ENCODE measurements around the gene DHPS. TPM values are rescaled to one million over a fixed set of nuclear protein-coding genes. Genes with fewer than 3 reads are reported as not detected.
"Not testable (repeated sequence)": the region's sequence is repeated elsewhere in the genome, so short reads cannot be mapped to it uniquely, and the experiment has no call there.

The DHPS gene
- 10 to 100 TPM; 83.0 to 91.7 (median 87.7) TPM for polyA plus RNA-seq (ENCODE audit: insufficient read length in 3 of 3)
- long read RNA-seq, donor 1, transcript DHPS-221 (8 exons, 1,176 nt), result minor isoform, 5 of 35 reads
- long read RNA-seq, donor 1, transcript DHPS-218 (2 exons, 1,085 nt), result minor isoform, 5 of 35 reads
- long read RNA-seq, donor 1, transcript DHPS-201 (9 exons, 1,363 nt), result major isoform, 24 of 35 reads
- long read RNA-seq, donor 1, partial matches to known transcripts, result 0 of 35 reads
- long read RNA-seq, donor 1, other reads (novel, unspliced or antisense), result 0 of 35 reads
- long read RNA-seq, donor 2, transcript DHPS-201 (9 exons, 1,363 nt), result major isoform, 34 of 44 reads
- long read RNA-seq, donor 2, partial matches to known transcripts, result 0 of 44 reads
- long read RNA-seq, donor 2, other reads (novel, unspliced or antisense), result 0 of 44 reads
- long read RNA-seq, donor 3, transcript DHPS-201 (9 exons, 1,363 nt), result major isoform, 25 of 35 reads
- long read RNA-seq, donor 3, partial matches to known transcripts, result 5 of 35 reads
- long read RNA-seq, donor 3, other reads (novel, unspliced or antisense), result 0 of 35 reads
- long read RNA-seq, donor 4, transcript DHPS-218 (2 exons, 1,085 nt), result minor isoform, 8 of 50 reads
- long read RNA-seq, donor 4, transcript DHPS-201 (9 exons, 1,363 nt), result major isoform, 33 of 50 reads
- long read RNA-seq, donor 4, partial matches to known transcripts, result 0 of 50 reads
- long read RNA-seq, donor 4, other reads (novel, unspliced or antisense), result 0 of 50 reads
- long read RNA-seq, donor 5, transcript DHPS-201 (9 exons, 1,363 nt), result major isoform, 11 of 19 reads
- long read RNA-seq, donor 5, partial matches to known transcripts, result 0 of 19 reads
- long read RNA-seq, donor 5, other reads (novel, unspliced or antisense), result 0 of 19 reads
- long read RNA-seq, donor 6, transcript DHPS-218 (2 exons, 1,085 nt), result major isoform, 9 of 20 reads
- long read RNA-seq, donor 6, transcript DHPS-201 (9 exons, 1,363 nt), result minor isoform, 6 of 20 reads
- long read RNA-seq, donor 6, partial matches to known transcripts, result 0 of 20 reads
- long read RNA-seq, donor 6, other reads (novel, unspliced or antisense), result 0 of 20 reads
- long read RNA-seq, donor 7, transcript DHPS-201 (9 exons, 1,363 nt), result major isoform, 21 of 34 reads
- long read RNA-seq, donor 7, transcript DHPS-221 (8 exons, 1,176 nt), result minor isoform, 7 of 34 reads
- long read RNA-seq, donor 7, partial matches to known transcripts, result 0 of 34 reads
- long read RNA-seq, donor 7, other reads (novel, unspliced or antisense), result 0 of 34 reads
- long read RNA-seq, donor 8, partial matches to known transcripts, result 0 of 9 reads
- long read RNA-seq, donor 8, other reads (novel, unspliced or antisense), result 0 of 9 reads
- long read RNA-seq, donor 9, transcript DHPS-218 (2 exons, 1,085 nt), result minor isoform, 9 of 54 reads
- long read RNA-seq, donor 9, transcript DHPS-201 (9 exons, 1,363 nt), result major isoform, 37 of 54 reads
- long read RNA-seq, donor 9, partial matches to known transcripts, result 0 of 54 reads
- long read RNA-seq, donor 9, other reads (novel, unspliced or antisense), result 0 of 54 reads
- long read RNA-seq, donor 10, transcript DHPS-201 (9 exons, 1,363 nt), result major isoform, 20 of 33 reads
- long read RNA-seq, donor 10, transcript DHPS-218 (2 exons, 1,085 nt), result minor isoform, 10 of 33 reads
- long read RNA-seq, donor 10, partial matches to known transcripts, result 0 of 33 reads
- long read RNA-seq, donor 10, other reads (novel, unspliced or antisense), result 0 of 33 reads
- long read RNA-seq, donor 11, transcript DHPS-201 (9 exons, 1,363 nt), result major isoform, 9 of 20 reads
- long read RNA-seq, donor 11, partial matches to known transcripts, result 0 of 20 reads
- long read RNA-seq, donor 11, other reads (novel, unspliced or antisense), result 0 of 20 reads
- long read RNA-seq, donor 12, transcript DHPS-201 (9 exons, 1,363 nt), result major isoform, 30 of 62 reads
- long read RNA-seq, donor 12, transcript DHPS-218 (2 exons, 1,085 nt), result minor isoform, 16 of 62 reads
- long read RNA-seq, donor 12, transcript DHPS-221 (8 exons, 1,176 nt), result minor isoform, 5 of 62 reads
- long read RNA-seq, donor 12, partial matches to known transcripts, result 8 of 62 reads
- long read RNA-seq, donor 12, other reads (novel, unspliced or antisense), result 0 of 62 reads
- long read RNA-seq, donor 13, transcript DHPS-201 (9 exons, 1,363 nt), result major isoform, 8 of 15 reads
- long read RNA-seq, donor 13, partial matches to known transcripts, result 0 of 15 reads
- long read RNA-seq, donor 13, other reads (novel, unspliced or antisense), result 0 of 15 reads
- long read RNA-seq, donor 14, result 0 reads
- long read RNA-seq, donor 15, result 0 reads
- long read RNA-seq, donor 16, transcript DHPS-221 (8 exons, 1,176 nt), result minor isoform, 6 of 54 reads
- long read RNA-seq, donor 16, transcript DHPS-201 (9 exons, 1,363 nt), result major isoform, 36 of 54 reads
- long read RNA-seq, donor 16, transcript DHPS-218 (2 exons, 1,085 nt), result minor isoform, 7 of 54 reads
- long read RNA-seq, donor 16, partial matches to known transcripts, result 5 of 54 reads
- long read RNA-seq, donor 16, other reads (novel, unspliced or antisense), result 0 of 54 reads

DNA sequence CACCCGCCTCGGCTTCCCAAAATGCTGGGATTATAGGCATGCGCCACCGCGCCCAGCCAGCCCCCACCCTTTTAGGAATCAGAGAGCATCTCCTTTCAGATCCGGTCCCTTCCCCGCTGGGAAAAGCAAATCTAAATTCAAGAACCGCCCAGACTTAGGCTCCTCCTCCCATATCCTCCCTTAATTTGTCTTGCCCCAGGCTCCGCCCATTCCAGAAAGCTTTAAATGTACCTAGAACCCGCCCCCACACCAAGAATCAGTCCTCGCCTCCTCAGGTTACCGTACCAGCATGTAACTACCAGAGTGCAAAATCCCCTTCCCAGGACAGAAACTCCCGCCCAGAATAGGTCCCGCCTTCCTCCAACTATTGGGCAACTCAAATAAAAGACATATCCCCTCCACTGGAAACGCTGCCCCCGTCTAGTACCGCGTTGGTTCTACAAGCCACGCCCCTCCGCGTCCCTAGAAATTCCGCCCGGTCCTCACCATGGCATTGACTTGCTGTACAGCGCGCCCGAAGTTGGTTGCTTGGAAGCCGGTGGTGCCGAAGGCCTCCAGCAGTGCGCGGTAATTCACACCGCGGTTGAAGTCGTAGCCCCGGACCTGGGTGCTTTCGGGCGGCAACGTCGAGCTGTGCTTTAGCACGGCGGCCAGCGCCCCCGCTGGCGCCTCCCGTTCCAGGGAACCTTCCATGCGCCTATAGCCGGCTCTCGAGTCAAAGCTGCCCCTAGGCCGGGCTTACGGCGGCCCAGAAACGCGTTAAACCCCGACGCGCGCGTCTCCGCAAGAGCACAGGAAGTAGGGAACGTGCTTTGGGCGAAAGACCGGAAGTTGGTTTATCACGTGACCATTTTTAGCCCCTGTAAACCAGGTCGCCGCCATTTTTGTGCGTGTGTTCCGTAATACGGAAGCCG is at the start of gene DHPS:
TSS of gene DHPS (minus strand) at position 807 of the 914 bp plus-strand sequence. CDS start at position 693, 114 bp downstream.
- peak; percentile 98 for DNase-seq

DNA sequence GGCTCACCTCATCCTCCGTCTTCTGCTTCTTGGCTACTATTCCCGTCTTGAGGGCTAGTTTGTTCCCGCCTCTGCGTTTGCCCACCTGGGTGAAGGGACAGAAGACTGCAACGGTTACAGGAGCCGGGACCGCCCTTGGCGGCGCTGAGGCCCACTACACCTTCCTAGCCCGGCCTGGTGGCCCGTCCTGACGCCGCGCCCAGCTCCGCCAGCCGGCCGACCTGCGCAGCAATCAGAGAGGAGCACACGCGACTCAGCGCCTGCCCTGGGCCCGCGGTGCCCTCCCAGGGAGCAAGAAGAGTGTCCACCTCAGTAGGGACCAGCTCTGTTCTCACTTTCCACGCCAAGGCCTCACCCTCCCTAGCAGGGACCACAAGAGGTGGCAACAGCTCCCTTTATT is 49.7 kb upstream of the DHPS start:
- no peak for DNase-seq

DNA sequence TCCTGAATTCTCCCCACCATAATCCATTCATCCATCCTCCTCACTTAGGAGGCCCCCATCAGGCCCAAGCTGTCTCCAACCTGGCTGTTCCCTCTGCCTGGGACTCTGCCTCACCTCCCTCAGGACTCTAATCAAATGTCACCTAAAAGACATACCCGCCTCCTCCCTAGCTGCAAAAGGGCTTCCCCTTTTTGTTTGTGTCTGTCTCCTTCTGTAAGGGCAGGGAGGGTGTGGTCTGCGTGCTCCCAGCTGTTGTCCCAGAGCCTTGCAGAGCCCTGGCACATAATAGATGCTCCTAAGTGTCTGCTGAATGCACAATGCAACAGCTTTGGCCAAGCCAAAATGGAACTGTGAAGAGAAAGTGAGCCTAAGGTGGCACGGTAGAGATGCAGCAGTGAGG is 48.4 kb upstream of the DHPS start:
- DNase-seq, result no peak

DNA sequence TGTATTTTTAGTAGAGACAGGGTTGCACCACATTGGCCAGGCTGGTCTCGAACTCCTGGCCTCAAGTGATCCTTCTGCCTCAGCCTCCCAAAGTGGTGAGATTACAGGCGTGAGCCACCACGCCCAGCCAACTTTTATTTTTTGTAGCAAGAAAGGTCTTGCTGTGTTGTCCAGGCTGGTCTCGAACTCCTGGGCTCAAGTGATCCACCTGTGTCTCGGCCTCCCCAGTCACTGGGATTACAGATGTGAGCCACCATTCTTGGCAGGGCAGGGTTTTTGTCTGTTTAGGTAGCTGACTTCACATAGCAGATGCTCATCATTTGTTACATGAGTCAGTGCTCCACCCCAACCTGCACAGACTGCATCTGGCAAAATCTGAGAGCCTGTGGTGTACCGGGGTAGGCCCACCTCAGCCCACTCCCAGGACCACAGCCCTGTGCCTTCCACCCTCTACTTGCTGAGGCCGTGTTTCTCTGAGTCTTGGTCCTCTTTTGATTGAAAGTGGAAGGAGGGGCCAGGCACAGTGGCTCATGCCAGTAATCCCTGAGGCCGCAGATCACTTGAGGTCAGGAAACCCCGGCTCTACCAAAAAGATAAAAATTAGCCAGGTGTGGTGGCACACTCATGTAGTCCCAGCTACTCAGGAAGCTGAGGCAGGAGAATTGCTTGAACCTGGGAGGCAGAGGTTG is 46.2 kb upstream of the DHPS start:
- DNase-seq, result no peak

DNA sequence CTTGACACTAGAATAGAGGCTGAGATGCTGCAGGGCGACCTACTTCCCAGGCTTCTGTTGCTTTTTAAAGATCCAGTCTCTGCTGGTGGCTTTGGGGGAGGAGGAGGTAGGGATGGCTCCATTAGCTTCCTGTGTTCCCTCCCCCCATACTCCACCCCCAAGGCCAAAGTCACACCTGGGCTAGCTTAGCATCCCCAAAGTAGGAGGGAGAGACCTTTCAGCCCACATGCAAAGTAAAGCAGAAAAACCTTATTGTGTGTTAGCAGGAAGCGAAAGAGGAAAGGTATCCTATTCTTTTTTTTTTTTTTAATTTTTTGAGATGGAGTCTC is 45.3 kb upstream of the DHPS start:
- DNase-seq, result no peak

DNA sequence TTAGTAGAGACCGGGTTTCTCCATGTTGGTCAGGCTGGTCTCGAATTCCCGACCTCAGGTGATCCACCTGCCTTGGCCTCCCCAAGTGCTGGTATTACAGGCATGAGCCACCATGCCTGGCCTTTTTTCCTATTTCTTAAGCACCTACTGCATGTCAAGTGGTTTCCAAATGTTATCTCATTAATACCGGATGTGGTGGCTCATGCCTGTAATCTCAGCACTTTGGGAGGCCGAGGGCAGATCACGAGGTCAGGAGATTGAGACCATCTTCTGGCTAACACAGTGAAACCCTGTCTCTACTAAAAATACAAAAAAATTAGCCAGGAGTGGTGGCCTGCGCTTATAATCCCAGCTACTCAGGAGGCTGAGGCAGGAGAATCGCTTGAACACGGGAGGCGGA is 43.9 kb upstream of the DHPS start:
- not testable (repeated sequence) for DNase-seq

DNA sequence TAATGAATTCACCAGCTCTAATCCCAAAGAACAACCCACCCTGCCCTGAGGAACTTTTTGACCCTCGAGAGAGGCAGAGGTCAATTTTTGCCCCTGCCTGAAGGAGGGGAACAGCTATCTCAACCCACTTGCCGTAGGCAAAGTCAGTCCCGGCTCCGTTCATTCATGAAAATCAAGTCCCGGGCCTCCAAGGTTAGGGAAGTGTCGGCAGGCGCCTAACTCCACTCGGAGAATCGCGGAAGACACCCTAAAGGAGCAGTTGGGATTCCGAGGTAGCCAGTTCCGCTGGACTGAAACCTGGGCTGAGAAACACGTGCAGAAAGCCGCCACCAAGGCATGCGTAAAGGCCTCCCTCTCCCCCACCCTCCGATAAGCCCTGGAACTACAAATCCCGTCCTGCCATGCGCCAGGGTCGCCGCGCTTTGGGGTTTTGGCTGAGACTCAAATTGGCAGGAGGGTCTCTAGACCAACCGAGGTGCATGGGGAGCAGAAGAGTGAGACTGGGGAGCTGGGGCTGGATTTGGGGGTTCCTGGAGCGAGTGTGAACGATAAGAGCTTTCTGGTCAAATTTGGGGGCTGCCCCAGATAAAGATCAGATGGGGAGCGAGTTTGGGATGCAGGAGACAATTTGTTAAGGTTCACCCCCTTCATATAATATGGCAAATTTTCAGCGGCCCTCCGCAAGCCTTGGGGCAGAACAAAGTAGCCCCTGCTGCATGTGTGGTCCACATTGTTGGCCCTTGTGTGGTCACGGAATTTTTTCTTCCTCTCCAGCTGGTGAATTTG is 42.2 kb upstream of the DHPS start, which contains the start of gene TNPO2:
TSS of gene TNPO2 (minus strand) at position 292 of the 786 bp plus-strand sequence. CDS start 2,955 bp downstream, outside the sequence.
- peak; percentile 70 for DNase-seq

DNA sequence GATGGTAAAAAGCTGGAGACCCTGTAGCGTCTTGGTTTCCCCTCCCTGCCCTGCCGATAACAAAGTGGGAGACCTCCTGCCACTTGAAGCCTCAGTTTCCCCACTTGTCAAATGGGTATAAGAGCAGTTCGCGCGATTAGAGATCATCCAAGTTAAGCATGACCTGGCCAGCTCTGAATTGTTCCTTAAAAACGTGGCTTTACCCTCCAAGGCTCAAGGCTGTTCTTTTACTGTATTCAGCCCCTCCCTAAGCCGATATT is 41.6 kb upstream of the DHPS start:
- DNase-seq, result no peak

DNA sequence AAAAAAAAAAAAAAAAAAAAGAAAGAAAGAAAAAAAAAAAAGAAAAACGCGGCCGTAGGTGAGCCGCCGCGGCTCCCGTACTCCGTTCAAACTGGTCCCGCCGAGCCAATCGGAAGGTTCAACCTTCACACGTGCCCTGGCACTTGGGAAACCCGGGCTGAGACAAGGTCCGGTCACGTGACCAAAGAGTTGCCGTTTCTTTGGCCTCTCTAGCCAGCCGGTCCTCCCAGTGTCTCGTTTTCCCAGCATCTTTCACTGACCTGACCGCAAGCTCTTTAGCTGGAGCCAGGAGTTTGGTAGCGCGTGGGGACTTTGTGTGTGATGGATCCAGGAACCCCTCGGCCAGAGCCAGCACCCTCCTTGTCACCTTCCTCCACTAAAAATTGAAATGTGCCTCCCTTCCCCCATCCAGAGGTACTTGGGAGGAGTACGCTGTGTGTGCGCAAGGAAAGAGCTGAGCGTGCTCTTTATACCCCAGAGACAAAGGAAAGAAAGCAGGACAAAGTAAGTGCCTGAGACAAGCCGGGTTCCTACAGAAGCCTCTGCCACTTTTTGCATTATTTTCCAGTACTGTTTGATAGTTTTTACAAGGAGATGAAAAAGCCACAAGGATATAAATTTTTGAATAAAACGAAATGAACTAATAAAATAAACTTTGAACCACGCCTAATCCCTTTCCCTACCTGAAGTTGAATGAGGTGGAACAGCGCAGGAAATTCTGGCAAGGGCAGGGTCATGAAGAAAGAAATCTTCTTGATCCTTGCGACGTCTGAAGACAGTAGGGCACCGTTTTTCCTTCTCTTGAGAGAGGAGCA is 41.1 kb upstream of the DHPS start:
- peak; percentile 99 for DNase-seq

DNA sequence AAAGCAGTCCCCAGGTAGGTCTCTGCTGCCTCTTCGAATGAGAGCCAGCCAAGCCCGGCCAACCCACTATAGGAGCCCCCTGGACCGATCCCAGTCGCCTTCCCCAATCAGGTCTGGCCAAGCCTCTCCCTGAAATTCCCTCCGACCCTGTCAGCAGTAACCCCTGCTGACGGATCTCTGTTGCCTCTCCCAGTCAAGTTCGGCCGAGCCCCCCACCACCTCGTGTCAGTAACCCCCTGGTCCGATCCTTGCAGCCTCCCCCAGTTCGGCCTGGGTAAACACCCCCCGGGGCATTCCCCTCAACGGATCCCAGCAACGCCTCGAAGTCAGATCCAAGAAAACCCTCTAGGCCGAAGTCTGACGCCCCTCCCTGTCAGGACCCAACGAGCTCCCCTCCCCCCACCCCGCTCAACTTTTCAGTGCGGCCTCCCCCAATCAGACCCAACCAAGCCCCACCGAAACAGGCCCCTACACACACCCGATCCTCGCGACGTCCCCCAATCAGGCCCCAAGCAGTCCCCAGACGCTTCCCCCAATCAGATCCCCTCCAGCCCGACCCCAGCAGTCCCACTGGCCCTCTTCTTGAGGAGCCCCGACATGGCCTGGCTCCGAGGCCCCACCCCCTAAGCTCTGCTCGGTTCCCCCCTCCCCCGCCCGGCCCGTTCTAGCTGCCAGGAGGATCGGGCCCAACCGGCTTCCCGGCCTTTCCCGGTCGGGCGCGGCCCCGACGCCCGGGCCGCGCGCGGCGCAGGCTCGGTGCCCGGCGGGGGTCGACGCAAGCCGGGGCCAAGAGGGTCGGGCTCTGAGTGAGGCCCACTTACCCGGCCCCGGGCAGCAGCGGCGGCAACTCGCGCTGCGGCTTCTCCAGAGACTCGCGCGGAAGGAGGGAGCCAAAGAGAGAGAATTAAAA is 40.2 kb upstream of the DHPS start:
- peak; percentile 72 for DNase-seq

DNA sequence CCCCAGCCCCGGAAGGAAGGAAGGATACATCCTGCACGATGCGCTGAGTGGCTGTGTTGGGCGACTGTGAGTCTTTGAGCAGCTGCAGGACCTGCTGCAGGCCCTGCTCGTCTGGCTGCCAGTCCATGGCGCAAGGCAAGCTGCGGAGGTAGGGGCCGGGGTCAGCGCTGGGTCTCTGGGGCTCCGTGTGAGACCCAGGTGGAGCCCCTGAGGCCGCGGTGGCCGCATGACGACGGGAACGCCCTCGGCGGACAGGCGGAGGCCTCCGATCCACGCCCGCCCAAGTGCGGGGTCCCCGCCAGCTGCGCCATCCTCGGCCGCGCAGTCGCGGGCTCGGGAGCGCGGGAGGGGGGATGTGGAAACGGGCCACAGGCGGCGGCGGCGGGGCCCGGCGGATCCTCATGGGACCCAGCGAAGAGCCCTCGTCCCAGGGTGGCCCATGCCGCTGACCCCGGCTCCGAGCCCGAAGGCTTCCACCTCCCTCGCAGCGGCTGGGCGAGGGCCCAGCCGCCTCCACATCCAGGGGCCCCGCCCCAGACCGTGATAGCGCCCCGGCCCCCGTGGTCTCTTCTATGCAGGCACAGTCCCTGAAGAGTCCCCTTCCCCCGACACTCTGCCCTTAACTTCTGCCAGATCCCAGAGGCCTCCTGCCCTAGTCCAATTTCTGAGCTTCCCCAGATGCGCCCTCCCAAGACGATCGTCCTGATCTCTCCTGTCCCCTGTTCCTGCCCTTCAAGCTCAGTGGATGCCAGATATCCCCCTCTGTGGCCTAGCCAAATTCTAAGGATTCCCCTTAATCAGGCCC is 39.4 kb upstream of the DHPS start:
- DNase-seq, result no peak

DNA sequence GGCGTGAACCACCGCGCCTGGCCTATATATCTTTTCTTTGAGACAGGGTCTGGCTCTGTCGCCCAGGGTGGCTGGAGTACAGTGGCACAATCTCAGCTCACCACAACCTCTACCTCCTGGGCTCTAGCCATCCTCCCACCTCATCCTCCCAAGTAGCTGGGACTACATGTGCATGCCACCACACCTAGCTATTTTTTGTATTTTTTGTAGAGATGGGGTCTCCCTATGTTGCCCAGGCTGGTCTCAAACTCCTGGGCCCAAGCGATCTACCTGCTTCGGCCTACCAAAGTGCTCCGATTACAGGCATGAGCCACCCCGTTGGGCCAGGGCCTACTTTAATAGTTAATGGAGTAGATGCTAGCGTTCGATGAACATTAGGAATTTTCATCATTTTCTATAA is 38.6 kb upstream of the DHPS start:
- no peak for DNase-seq

DNA sequence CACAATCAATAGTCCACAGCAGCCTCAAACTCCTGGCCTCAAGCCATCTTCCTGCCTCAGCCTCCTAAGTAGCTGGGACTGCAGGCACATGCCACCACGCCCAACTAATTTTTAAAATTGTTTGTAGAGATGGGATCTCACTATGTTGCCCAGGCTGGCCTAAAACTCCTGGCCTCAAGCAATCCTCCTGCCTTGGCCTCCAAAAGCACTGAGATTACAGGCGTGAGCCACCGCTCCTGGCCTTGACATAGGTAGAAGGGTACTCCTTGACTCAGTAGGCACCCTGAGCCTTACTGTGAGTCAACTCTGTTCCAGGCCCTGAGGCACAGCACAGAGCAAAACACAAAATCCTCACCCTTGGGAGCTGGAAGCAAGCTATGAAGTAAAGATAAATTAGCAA is 34.2 kb upstream of the DHPS start:
- no peak for DNase-seq

DNA sequence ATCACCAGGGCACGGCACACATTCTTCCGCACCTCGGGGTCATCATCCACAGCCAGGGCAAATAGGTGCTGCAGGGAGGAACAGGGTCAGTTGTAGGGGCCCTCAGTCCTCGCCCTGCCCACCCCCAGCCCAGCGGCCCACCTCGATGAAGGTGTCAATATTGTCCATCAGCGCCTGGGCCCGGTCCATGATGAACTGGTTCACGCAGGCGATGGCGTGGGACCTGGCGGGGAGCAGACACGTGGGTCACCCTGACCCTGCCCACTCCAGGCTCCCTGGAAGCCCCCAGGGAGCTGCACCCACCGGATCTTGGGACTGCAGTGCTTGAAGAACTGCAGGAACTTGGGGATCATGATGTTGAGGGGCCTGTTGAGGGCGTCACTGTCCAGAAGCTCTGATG is 33.4 kb upstream of the DHPS start:
- DNase-seq, result no peak
